Nephron (organoid): ENCODE data around the gene SLC6A6.
A peak's percentile ranks its signal among the peaks of the same experiment; 100 is the strongest.

Source experiments
- H3K27ac Mint-ChIP-seq, 3 experiments: 2 replicates each; pipeline ENCODE4 v1.8.0; 2020; ENCODE audit warnings: mixed read lengths in 3 of 3, mild to moderate bottlenecking in 2 of 3, moderate library complexity in 1 of 3
- H3K27me3 Mint-ChIP-seq: 2 replicates; pipeline ENCODE4 v1.8.0; 2021; ENCODE audit warnings: low read depth, mild to moderate bottlenecking, moderate library complexity, mixed read lengths
- H3K36me3 Mint-ChIP-seq: 2 replicates; pipeline ENCODE4 v1.8.0; 2020; ENCODE audit warnings: low read depth, mixed read lengths
- H3K4me1 Mint-ChIP-seq: 2 replicates; pipeline ENCODE4 v1.8.0; 2020; ENCODE audit warnings: mixed read lengths
- H3K4me3 Mint-ChIP-seq, 3 experiments: 2 replicates each; pipeline ENCODE4 v1.8.0; 2020; ENCODE audit warnings: mild to moderate bottlenecking in 3 of 3, mixed read lengths in 3 of 3, moderate library complexity in 2 of 3
- H3K9me3 Mint-ChIP-seq: 2 replicates; pipeline ENCODE4 v1.8.0; 2020; ENCODE audit warnings: mixed read lengths
- CTCF ChIP-seq, 3 experiments: fragments of 200-600 bp; sonication (generic); IDR thresholded peaks; one replicate each; pipeline ENCODE4 v1.5.0; 2021; ENCODE audit warnings: antibody characterized with exemption in 3 of 3; ENCODE audit not compliant: unreplicated experiment in 3 of 3

Gene SLC6A6

GRCh38 chr3:14369675-14370669 is 32.4 kb upstream of the SLC6A6 start:
- Mint-ChIP-seq H3K4me1 (peaks cover 38% of the 10 kb centered on the region), H3K36me3 (no peaks in the 10 kb centered on the region), H3K9me3 (no peaks in the 10 kb centered on the region), H3K27ac (peak overlapping the region in 2 of 3 experiments; percentile 21 to 38), H3K27me3 (peaks cover 41% of the 10 kb centered on the region), H3K4me3 (no peak overlapping the region)
- no peak for TF ChIP-seq CTCF (IDR thresholded peaks at IDR 0.05; ENCODE audit: unreplicated experiment in 3 of 3)

GRCh38 chr3:14370720-14371572 is 31.5 kb upstream of the SLC6A6 start:
- H3K4me3 Mint-ChIP-seq: no peak overlapping the region
- H3K27me3 Mint-ChIP-seq: peaks cover 34% of the 10 kb centered on the region
- H3K9me3 Mint-ChIP-seq: no peaks in the 10 kb centered on the region

GRCh38 chr3:14371573-14372474 is 30.6 kb upstream of the SLC6A6 start:
- Mint-ChIP-seq H3K27ac (peak overlapping the region in 2 of 3 experiments; percentile 13 to 40), H3K4me3 (no peak overlapping the region), H3K4me1 (peaks cover 43% of the 10 kb centered on the region), H3K36me3 (no peaks in the 10 kb centered on the region), H3K9me3 (no peaks in the 10 kb centered on the region), H3K27me3 (peaks cover 30% of the 10 kb centered on the region)
- TF ChIP-seq CTCF (IDR thresholded peaks at IDR 0.05; ENCODE audit: unreplicated experiment in 3 of 3): no peak

More at GRCh38 chr3:14370720-14371572, 31.5 kb upstream of the SLC6A6 start:
- TF ChIP-seq CTCF (IDR thresholded peaks at IDR 0.05; ENCODE audit: unreplicated experiment in 3 of 3): no peak
- peak overlapping the region in 1 of 3 experiments; percentile 40 for H3K27ac Mint-ChIP-seq
- no peaks in the 10 kb centered on the region for H3K36me3 Mint-ChIP-seq
- H3K4me1 Mint-ChIP-seq: peaks cover 43% of the 10 kb centered on the region

GRCh38 chr3:14372587-14372986 is 29.8 kb upstream of the SLC6A6 start:
- Mint-ChIP-seq H3K36me3 (no peaks in the 10 kb centered on the region), H3K9me3 (no peaks in the 10 kb centered on the region), H3K27me3 (peaks cover 23% of the 10 kb centered on the region), H3K4me1 (peaks cover 43% of the 10 kb centered on the region), H3K27ac (peak overlapping the region in 1 of 3 experiments; percentile 1), H3K4me3 (no peak overlapping the region)
- no peak for TF ChIP-seq CTCF (IDR thresholded peaks at IDR 0.05; ENCODE audit: unreplicated experiment in 3 of 3)

- Mint-ChIP-seq H3K27me3 (peaks cover 20% of the 10 kb centered on the region), H3K4me3 (peak overlapping the region in 1 of 3 experiments; percentile 73), H3K27ac (peak overlapping the region; percentile 48 to 90 (median 69)), H3K9me3 (no peaks in the 10 kb centered on the region), H3K4me1 (peaks cover 43% of the 10 kb centered on the region), H3K36me3 (no peaks in the 10 kb centered on the region)
- TF ChIP-seq CTCF (IDR thresholded peaks at IDR 0.05; ENCODE audit: unreplicated experiment in 3 of 3): no peak
These were observed 28.5 kb upstream of the SLC6A6 start for GRCh38 chr3:14373753-14374376.
